SU-DHL-6 (cell line): Measurements from ENCODE around the gene CD36.
"Not testable (repeated sequence)": the region's sequence is repeated elsewhere in the genome, so short reads cannot be mapped to it uniquely, and the experiment has no call there.

ENCODE experiments used
- H2AFZ ChIP-seq: fragments of 200-600 bp; sonication (generic); 2 replicates; pipeline ENCODE4 v1.6.1; 2014; ENCODE audit warnings: low read depth, mild to moderate bottlenecking, moderate library complexity, mixed read lengths, antibody characterized with exemption, low read length; ENCODE audit not compliant: severe bottlenecking
- H3F3A ChIP-seq: fragments of 200-600 bp; shearing (Covaris generic); 2 replicates; pipeline ENCODE4 v1.6.0; 2016; ENCODE audit warnings: antibody characterized with exemption, mild to moderate bottlenecking; ENCODE audit not compliant: insufficient read depth
- H3K27ac ChIP-seq: fragments of 200-600 bp; sonication (generic); 2 replicates; pipeline ENCODE4 v1.5.1; 2016; ENCODE audit warnings: low read depth, mild to moderate bottlenecking, low read length, moderate library complexity, mixed read lengths
- H3K27me3 ChIP-seq: fragments of 200-600 bp; sonication (generic), shearing (Covaris generic); 2 replicates; pipeline ENCODE4 v1.6.0; 2014; ENCODE audit warnings: mild to moderate bottlenecking, low read length
- H3K36me3 ChIP-seq: fragments of 200-600 bp; sonication (generic); 2 replicates; pipeline ENCODE4 v1.6.1; 2014; ENCODE audit warnings: mild to moderate bottlenecking, low read length, mixed read lengths
- H3K4me2 ChIP-seq: fragments of 300-600, 200-600 bp; shearing (Covaris generic), sonication (generic); 2 replicates; pipeline ENCODE4 v1.6.0; 2014; ENCODE audit warnings: low read length, low read depth, mild to moderate bottlenecking; ENCODE audit not compliant: poor library complexity, severe bottlenecking
- H3K4me3 ChIP-seq: fragments of 200-600 bp; sonication (generic); 2 replicates; pipeline ENCODE4 v1.5.1; 2014; ENCODE audit warnings: antibody characterized with exemption, low read length, mild to moderate bottlenecking, mixed read lengths; ENCODE audit not compliant: insufficient read depth, poor library complexity, severe bottlenecking
- H3K79me2 ChIP-seq: fragments of 200-600 bp; sonication (generic); 2 replicates; pipeline ENCODE4 v1.6.1; 2014; ENCODE audit warnings: mild to moderate bottlenecking, low read length, moderate library complexity; ENCODE audit not compliant: insufficient read depth
- H3K9ac ChIP-seq: fragments of 200-600 bp; sonication (generic); 2 replicates; pipeline ENCODE4 v1.7.0; 2014; ENCODE audit warnings: mild to moderate bottlenecking, low read length
- H3K9me2 ChIP-seq: fragments of 200-600 bp; sonication (generic); replicated peaks from 2 replicates; pipeline ENCODE4 v1.6.1; 2014; ENCODE audit warnings: low read length; ENCODE audit not compliant: insufficient read depth
- H3K9me3 ChIP-seq: fragments of 200-600 bp; sonication (generic); 2 replicates; pipeline ENCODE4 v1.6.1; 2014; ENCODE audit warnings: low read length, mixed read lengths; ENCODE audit not compliant: insufficient read depth
- H4K20me1 ChIP-seq: fragments of 200-600 bp; sonication (generic); 2 replicates; pipeline ENCODE4 v1.6.1; 2014; ENCODE audit warnings: low read depth, mild to moderate bottlenecking, antibody characterized with exemption, low read length, moderate library complexity, mixed read lengths
- EZH2phosphoT487 ChIP-seq: fragments of 200-600 bp; sonication (generic), shearing (Covaris generic); conservative IDR thresholded peaks from 2 replicates; pipeline ENCODE4 v1.6.1; 2018; ENCODE audit warnings: mild to moderate bottlenecking, antibody characterized with exemption, low read length, moderate library complexity, mixed read lengths
- TF ChIP-seq, protein P1 (sequence below): fragments of 200-600 bp; sonication (generic); IDR thresholded peaks from one replicate; pipeline ENCODE4 v1.5.1; 2017; ENCODE audit warnings: antibody characterized with exemption, mild to moderate bottlenecking, low read length, moderate library complexity; ENCODE audit not compliant: insufficient read depth, poor library complexity, severe bottlenecking

The CD36 gene

GRCh38 chr7:80662252-80662651 is 23.8 kb downstream of the CD36 start:
- Histone ChIP-seq H4K20me1 (no peaks in the 10 kb centered on the region), H3K4me3 (no peak overlapping the region), H3K9ac (no peak overlapping the region)

GRCh38 chr7:80665526-80665925 is 27.1 kb downstream of the CD36 start:
- Histone ChIP-seq H3K9ac (no peak overlapping the region), H4K20me1 (no peaks in the 10 kb centered on the region), H3K9me3 (no peaks in the 10 kb centered on the region), H3K79me2 (no peaks in the 10 kb centered on the region), H2AFZ (no peak overlapping the region), H3K27me3 (no peaks in the 10 kb centered on the region), H3K36me3 (no peaks in the 10 kb centered on the region), H3F3A (no peaks in the 10 kb centered on the region), H3K4me3 (no peak overlapping the region), H3K9me2 (no peaks in the 10 kb centered on the region), H3K4me2 (no peak overlapping the region), H3K27ac (no peak overlapping the region)
- TF ChIP-seq EZH2phosphoT487, result no peak
- TF ChIP-seq, protein P1, sequence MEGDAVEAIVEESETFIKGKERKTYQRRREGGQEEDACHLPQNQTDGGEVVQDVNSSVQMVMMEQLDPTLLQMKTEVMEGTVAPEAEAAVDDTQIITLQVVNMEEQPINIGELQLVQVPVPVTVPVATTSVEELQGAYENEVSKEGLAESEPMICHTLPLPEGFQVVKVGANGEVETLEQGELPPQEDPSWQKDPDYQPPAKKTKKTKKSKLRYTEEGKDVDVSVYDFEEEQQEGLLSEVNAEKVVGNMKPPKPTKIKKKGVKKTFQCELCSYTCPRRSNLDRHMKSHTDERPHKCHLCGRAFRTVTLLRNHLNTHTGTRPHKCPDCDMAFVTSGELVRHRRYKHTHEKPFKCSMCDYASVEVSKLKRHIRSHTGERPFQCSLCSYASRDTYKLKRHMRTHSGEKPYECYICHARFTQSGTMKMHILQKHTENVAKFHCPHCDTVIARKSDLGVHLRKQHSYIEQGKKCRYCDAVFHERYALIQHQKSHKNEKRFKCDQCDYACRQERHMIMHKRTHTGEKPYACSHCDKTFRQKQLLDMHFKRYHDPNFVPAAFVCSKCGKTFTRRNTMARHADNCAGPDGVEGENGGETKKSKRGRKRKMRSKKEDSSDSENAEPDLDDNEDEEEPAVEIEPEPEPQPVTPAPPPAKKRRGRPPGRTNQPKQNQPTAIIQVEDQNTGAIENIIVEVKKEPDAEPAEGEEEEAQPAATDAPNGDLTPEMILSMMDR, result no peak

More at GRCh38 chr7:80662252-80662651, 23.8 kb downstream of the CD36 start:
- Histone ChIP-seq H3K27me3 (no peaks in the 10 kb centered on the region), H3K36me3 (no peaks in the 10 kb centered on the region), H3K9me3 (no peaks in the 10 kb centered on the region), H2AFZ (no peak overlapping the region), H3K4me2 (no peak overlapping the region), H3K9me2 (no peaks in the 10 kb centered on the region), H3K79me2 (no peaks in the 10 kb centered on the region), H3K27ac (no peak overlapping the region), H3F3A (no peaks in the 10 kb centered on the region)
- TF ChIP-seq, protein P1, result no peak
- TF ChIP-seq EZH2phosphoT487, result no peak

DNA sequence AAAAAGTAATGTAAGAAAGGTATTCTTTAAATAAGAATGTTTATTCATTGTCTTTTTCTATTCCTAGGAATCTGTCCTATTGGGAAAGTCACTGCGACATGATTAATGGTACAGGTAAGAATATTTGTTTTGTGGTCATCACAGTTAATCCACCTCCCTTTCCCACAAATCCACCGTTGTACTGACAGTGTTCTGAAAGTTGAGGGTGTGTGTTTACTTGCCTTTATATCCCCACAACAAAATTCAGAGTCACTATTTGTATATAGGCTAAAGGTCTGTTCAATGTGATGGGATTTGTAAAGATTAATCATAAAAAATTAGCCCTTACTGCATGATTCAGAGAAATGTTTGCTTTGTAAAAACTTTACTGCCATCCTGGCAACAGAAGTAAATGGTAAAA is 27.9 kb downstream of the CD36 start:
- no peak overlapping the region for H3K9ac ChIP-seq

GRCh38 chr7:80669367-80669766 is 30.9 kb downstream of the CD36 start:
- not testable (repeated sequence) for H4K20me1 ChIP-seq, H3F3A ChIP-seq, H3K9me3 ChIP-seq, H3K4me2 ChIP-seq, H3K79me2 ChIP-seq, H3K36me3 ChIP-seq, H3K9me2 ChIP-seq, H3K4me3 ChIP-seq, H3K27me3 ChIP-seq, H2AFZ ChIP-seq, H3K9ac ChIP-seq, H3K27ac ChIP-seq

More for the DNA sequence above, 27.9 kb downstream of the CD36 start:
- no peaks in the 10 kb centered on the region for H3K36me3 ChIP-seq
- no peak overlapping the region for H3K4me2 ChIP-seq
- H2AFZ ChIP-seq, result no peak overlapping the region
- H3K9me2 ChIP-seq, result no peaks in the 10 kb centered on the region
- TF ChIP-seq, protein P1, result no peak
- no peak for TF ChIP-seq EZH2phosphoT487
- no peak overlapping the region for H3K4me3 ChIP-seq
- H4K20me1 ChIP-seq, result no peaks in the 10 kb centered on the region
- no peaks in the 10 kb centered on the region for H3K27me3 ChIP-seq
- no peak overlapping the region for H3K27ac ChIP-seq
- no peaks in the 10 kb centered on the region for H3K79me2 ChIP-seq
- H3F3A ChIP-seq, result no peaks in the 10 kb centered on the region
- no peaks in the 10 kb centered on the region for H3K9me3 ChIP-seq
